Heart right ventricle (tissue), 16 donors: Measurements from ENCODE around the gene SLAMF9. TPM values are rescaled to one million over a fixed set of nuclear protein-coding genes. Genes with fewer than 3 reads are reported as not detected.

Source experiments
- ATAC-seq, 8 donors: fragments of 200-7000 bp; cut with Tn5 transposase; one replicate each; pipeline ENCODE4 v1.9.1; 2020; ENCODE audit warnings: mild to moderate bottlenecking in 8 of 8, moderate library complexity in 8 of 8, moderate number of reproducible peaks in 1 of 8
- DNase-seq, 2 donors: peaks; one replicate each; pipeline ENCODE4 v3.0.0-alpha.2; 2020
- H3K27ac ChIP-seq, 10 donors: fragments of 200-600 bp; sonication (generic) in 2 of 10; one replicate each; pipeline versions ENCODE4 v1.5.0 to v1.8.0; 2020 to 2022; ENCODE audit warnings: mild to moderate bottlenecking in 3 of 10
- H3K27me3 ChIP-seq, 7 donors: fragments of 200-600 bp; one replicate each; pipeline ENCODE4 v1.8.0; 2021 to 2022; ENCODE audit warnings: mild to moderate bottlenecking in 2 of 7
- H3K36me3 ChIP-seq, 9 donors: fragments of 200-600 bp; sonication (generic) in 1 of 9; one replicate each; pipeline versions ENCODE4 v1.5.0 to v1.8.0; 2020 to 2022; ENCODE audit warnings: mild to moderate bottlenecking in 2 of 9
- H3K4me1 ChIP-seq, 9 donors: fragments of 200-600 bp; sonication (generic) in 1 of 9; one replicate each; pipeline versions ENCODE4 v1.5.0 to v1.8.0; 2020 to 2022; ENCODE audit warnings: mild to moderate bottlenecking in 4 of 9
- H3K4me3 ChIP-seq, 10 donors: fragments of 200-600 bp; sonication (generic) in 2 of 10; one replicate each; pipeline versions ENCODE4 v1.5.0 to v1.8.0; 2020 to 2022; ENCODE audit warnings: mild to moderate bottlenecking in 7 of 10, moderate library complexity in 2 of 10
- H3K9me3 ChIP-seq, 11 donors: fragments of 200-600 bp in 10 of 11; sonication (generic) in 2 of 11; one replicate each; pipeline versions ENCODE4 v1.5.0 to v1.8.0; 2013 to 2022; ENCODE audit warnings: mild to moderate bottlenecking in 2 of 11, control low read depth in 1 of 11, moderate library complexity in 1 of 11
- WGBS, 2 donors: extraction: QIAGEN DNeasy Blood & Tissue Kit; methylation state at CpG; one replicate each; pipeline ENCODE4 v1.1.7; 2013; ENCODE audit warnings: inconsistent platforms in 1 of 2; 5-methylcytosine and 5-hydroxymethylcytosine counted together
- intact Hi-C, 10 donors: fragments of 100-400 bp; cut with DNase I; formaldehyde crosslinking; loops; one replicate each; pipeline versions ENCODE4 v1.11.1 to v1.14.2; 2022
- long read RNA-seq, 3 donors: library from polyadenylated mRNA; unstranded; transcript quantifications; one replicate each; pipeline ENCODE4 v2.0.0, GENCODE V29; 2020 to 2021
- polyA plus RNA-seq, 2 donors: library from polyadenylated mRNA; stranded (reverse); fragments of 200-250 nt; gene quantifications; one replicate each; pipeline ENCODE4 v1.2.3, GENCODE V29; 2013
- total RNA-seq, 10 donors: library from RNA; stranded (reverse); fragmentation: NEBNext Ultra II Directional in 3 of 10; extraction: Animal tissue kit (Norgen Biotek cat#: 25700) in 3 of 10; gene quantifications; one replicate each; pipeline versions ENCODE4 v1.2.1 to v1.2.4, GENCODE V29; 2021 to 2023
- TF ChIP-seq, protein P1 (sequence below), 9 donors: fragments of 200-600 bp; sonication (generic) in 2 of 9; IDR thresholded peaks; one replicate each; pipeline versions ENCODE4 v1.5.0 to v1.8.0; 2021 to 2022; ENCODE audit warnings: antibody characterized with exemption in 9 of 9, mild to moderate bottlenecking in 5 of 9, moderate library complexity in 1 of 9
- donor health status: Arrhythmogenic right ventricular cardiomyopathy.
- donor health status: ischemic (EF 13 %, LVEDD 7.1; RV severe dilation, severe dysfunction).
- donor health status: healthy with polysubstance abuse.
- donor health status: DM: no; HTN: yes; CAD: no.
- donor health status: DM: no; HTN: no; CAD: no.
- donor health status: ischemic (EF 25% LVEDD 6.9; RV normal size, moderate dysfunction).
- donor health status: ischemic (EF 25% LVEDD 5.7; RV mildly dilated, moderate dysfunction).
- donor health status: healthy.
- donor health status: DM: yes; HTN: yes; CAD: no.
- donor health status: Ischemic cardiomyopathy.
- donor health status: ischemic (EF 35%, LVEDD 5.7; RV mildly dilated, moderate dysfunction).
- donor health status: nonischemic (EF 11% LVEDD 7.7; RV severe dilation, severe dysfunction).
- donor health status: DM: yes; HTN: yes; CAD: no.
- donor health status: PGD.
- donor health status: ischemic (EF 29% LVEDD 5.4; RV normal size, mild dysfunction).
- donor health status: nonischemic (EF 23%, LVEDD 6.1; RV moderate dilation, normal function).

The SLAMF9 gene
- not detected for total RNA-seq
- polyA plus RNA-seq = under 1 TPM in 1 of 2 donors, not detected in 1; 0.13 TPM
- long read RNA-seq, donor 1 = 0 reads
- long read RNA-seq, donor 2 = 0 reads
- long read RNA-seq, donor 3 = 0 reads

DNA sequence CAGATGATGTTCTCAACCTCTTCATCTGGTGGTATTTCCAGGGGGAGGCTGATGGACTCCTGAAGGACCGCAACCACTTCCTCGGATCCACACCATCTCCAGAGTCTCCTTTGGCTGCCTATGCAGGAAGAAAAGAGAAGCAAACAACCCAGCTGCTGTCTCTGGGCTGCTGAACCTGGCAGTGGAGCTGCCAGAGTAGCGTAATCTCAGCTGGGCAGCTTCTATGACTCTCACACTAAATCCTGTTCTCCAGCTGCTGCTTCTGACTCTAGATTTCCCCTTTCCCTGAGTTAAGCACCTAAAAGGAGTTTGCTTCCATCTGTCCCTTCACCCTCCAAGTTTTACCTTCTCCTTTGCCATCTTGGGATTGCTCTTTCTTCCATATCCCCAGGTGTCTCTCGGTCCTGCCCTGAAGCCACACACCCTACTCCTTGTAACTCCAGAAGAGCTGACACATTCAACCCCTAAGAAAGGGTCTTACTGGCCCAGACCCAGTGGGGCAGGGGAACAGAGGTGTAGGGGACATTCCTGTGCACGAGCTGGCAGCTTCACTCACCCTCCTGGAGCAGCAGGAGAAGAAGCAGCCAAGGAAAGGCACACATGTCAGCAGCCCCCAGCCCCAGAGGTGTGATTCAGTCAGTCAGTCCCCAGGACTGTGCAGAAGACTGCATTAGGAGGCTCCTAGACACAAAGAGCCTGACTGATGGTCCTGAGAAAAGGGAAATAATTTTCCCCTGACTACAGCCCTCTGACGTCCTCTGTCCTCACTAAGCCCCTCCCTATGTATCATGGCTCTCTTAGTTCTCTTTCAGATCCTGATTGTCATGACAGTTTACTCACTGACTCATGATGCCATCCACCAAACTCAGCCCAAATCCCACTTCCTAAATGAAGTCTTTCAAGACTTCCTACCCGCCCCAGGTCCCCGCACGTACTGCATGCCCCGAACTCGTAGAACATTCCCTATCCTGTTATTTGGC lies at the start of gene SLAMF9:
SLAMF9 (minus strand) TSS at position 702 of the 980 bp plus-strand sequence; CDS start at position 602, 100 bp downstream.
- no peaks in the 10 kb centered on the region for H3K36me3 ChIP-seq
- H3K9me3 ChIP-seq = no peaks in the 10 kb centered on the region
- TF ChIP-seq, protein P1, sequence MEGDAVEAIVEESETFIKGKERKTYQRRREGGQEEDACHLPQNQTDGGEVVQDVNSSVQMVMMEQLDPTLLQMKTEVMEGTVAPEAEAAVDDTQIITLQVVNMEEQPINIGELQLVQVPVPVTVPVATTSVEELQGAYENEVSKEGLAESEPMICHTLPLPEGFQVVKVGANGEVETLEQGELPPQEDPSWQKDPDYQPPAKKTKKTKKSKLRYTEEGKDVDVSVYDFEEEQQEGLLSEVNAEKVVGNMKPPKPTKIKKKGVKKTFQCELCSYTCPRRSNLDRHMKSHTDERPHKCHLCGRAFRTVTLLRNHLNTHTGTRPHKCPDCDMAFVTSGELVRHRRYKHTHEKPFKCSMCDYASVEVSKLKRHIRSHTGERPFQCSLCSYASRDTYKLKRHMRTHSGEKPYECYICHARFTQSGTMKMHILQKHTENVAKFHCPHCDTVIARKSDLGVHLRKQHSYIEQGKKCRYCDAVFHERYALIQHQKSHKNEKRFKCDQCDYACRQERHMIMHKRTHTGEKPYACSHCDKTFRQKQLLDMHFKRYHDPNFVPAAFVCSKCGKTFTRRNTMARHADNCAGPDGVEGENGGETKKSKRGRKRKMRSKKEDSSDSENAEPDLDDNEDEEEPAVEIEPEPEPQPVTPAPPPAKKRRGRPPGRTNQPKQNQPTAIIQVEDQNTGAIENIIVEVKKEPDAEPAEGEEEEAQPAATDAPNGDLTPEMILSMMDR (IDR thresholded peaks at IDR 0.05) = no peak
- H3K27ac ChIP-seq = no peak within 1 kb of the TSS
- DNase-seq = no peak
- intact Hi-C loops = no loop called here
- peak in 3 of 8 donors; percentile 7 to 61 (median 46) for ATAC-seq
- peaks cover 0 to 32% (median 20%) of the 10 kb centered on the region in 7 donors for H3K27me3 ChIP-seq
- peaks cover 0 to 5% (median 0%) of the 10 kb centered on the region in 9 donors for H3K4me1 ChIP-seq
- 63 to 71% methylated on average over 11 of the region's 11 CpGs for WGBS, 2 donors
- H3K4me3 ChIP-seq = no peak within 1 kb of the TSS

- Histone ChIP-seq H3K9me3 (no peaks in the 10 kb centered on the region), H3K27me3 (peaks cover 0 to 15% (median 0%) of the 10 kb centered on the region in 7 donors), H3K4me3 (no peak overlapping the region), H3K4me1 (peaks cover 0 to 2% (median 0%) of the 10 kb centered on the region in 9 donors), H3K27ac (no peak overlapping the region), H3K36me3 (no peaks in the 10 kb centered on the region)
- no peak for DNase-seq
- WGBS, 2 donors = 74 to 79% methylated on average over 2 of the region's 2 CpGs
- TF ChIP-seq, protein P1 (IDR thresholded peaks at IDR 0.05) = no peak
- no peak for ATAC-seq
- intact Hi-C loops = loop anchor here in 3 of 10 donors (5.0 to 10.0 kb wide), 3 partner anchors 64 to 207 kb away; partner anchors contain the start of gene FCRL6 (in 1 of the 3)
Observed at GRCh38 chr1:160001440-160001839, 47.4 kb upstream of the SLAMF9 start.

GRCh38 chr1:159999204-159999603 lies 45.2 kb upstream of the SLAMF9 start:
- no peak overlapping the region for H3K4me3 ChIP-seq
- peaks cover 0 to 17% (median 0%) of the 10 kb centered on the region in 7 donors for H3K27me3 ChIP-seq
- no peaks in the 10 kb centered on the region for H3K9me3 ChIP-seq
- DNase-seq (no peak), ATAC-seq (no peak)
- WGBS, 2 donors = 51 to 77% methylated on average over 4 of the region's 4 CpGs
- H3K4me1 ChIP-seq = peaks cover 0 to 5% (median 0%) of the 10 kb centered on the region in 9 donors
- TF ChIP-seq, protein P1 (IDR thresholded peaks at IDR 0.05) = no peak
- intact Hi-C loops = loop anchor here in 1 of 10 donors (2.0 kb wide), 1 partner anchor 196 kb away; the partner anchor contains the start of gene FCRL6
- H3K27ac ChIP-seq = no peak overlapping the region
- H3K36me3 ChIP-seq = no peaks in the 10 kb centered on the region

- Histone ChIP-seq H3K9me3 (no peaks in the 10 kb centered on the region), H3K4me1 (peaks cover 0 to 14% (median 2%) of the 10 kb centered on the region in 9 donors), H3K27ac (no peak overlapping the region), H3K36me3 (no peaks in the 10 kb centered on the region), H3K4me3 (no peak overlapping the region), H3K27me3 (peaks cover 0 to 17% (median 0%) of the 10 kb centered on the region in 7 donors)
- ATAC-seq = peak in 5 of 8 donors; percentile 56 to 90 (median 59)
- intact Hi-C loops = no loop called here
- TF ChIP-seq, protein P1 (IDR thresholded peaks at IDR 0.05) = no peak
- no peak for DNase-seq
Observed at GRCh38 chr1:159996653-159997052, 42.6 kb upstream of the SLAMF9 start.
